Measurements from ENCODE around the gene PRRX1.

Gene PRRX1

GRCh38 chr1:170663404-170664092 is 383 bp upstream of the PRRX1 start:
- TF ChIP-seq CTCF (IDR thresholded peaks at IDR 0.05; ENCODE audit: extremely low read depth, insufficient read depth, missing control alignments): no peak
- in situ Hi-C loops (cut with MboI; ENCODE audit: low pct_unique_long_range_greater_than_20kb, low sequenced_read_pairs, unreplicated experiment): no loop called here
- no peak for DNase-seq (ENCODE audit: low spot score)

GRCh38 chr1:170664828-170665612 is 1.1 kb downstream of the PRRX1 start:
- no peak for DNase-seq (ENCODE audit: low spot score)
- in situ Hi-C loops (cut with MboI; ENCODE audit: low pct_unique_long_range_greater_than_20kb, low sequenced_read_pairs, unreplicated experiment): no loop called here
- TF ChIP-seq CTCF (IDR thresholded peaks at IDR 0.05; ENCODE audit: extremely low read depth, insufficient read depth, missing control alignments): no peak

- in situ Hi-C loops (cut with MboI; ENCODE audit: low pct_unique_long_range_greater_than_20kb, low sequenced_read_pairs, unreplicated experiment): no loop called here
- DNase-seq (ENCODE audit: low spot score): no peak
- TF ChIP-seq CTCF (IDR thresholded peaks at IDR 0.05; ENCODE audit: extremely low read depth, insufficient read depth, missing control alignments): no peak
Observed at GRCh38 chr1:170665629-170666028, 1.7 kb downstream of the PRRX1 start.

- no peak for TF ChIP-seq CTCF (IDR thresholded peaks at IDR 0.05; ENCODE audit: extremely low read depth, insufficient read depth, missing control alignments)
- DNase-seq (ENCODE audit: low spot score): no peak
- in situ Hi-C loops (cut with MboI; ENCODE audit: low pct_unique_long_range_greater_than_20kb, low sequenced_read_pairs, unreplicated experiment): no loop called here
Observed at GRCh38 chr1:170666541-170667254, 2.8 kb downstream of the PRRX1 start.

GRCh38 chr1:170668209-170669106 is 4.5 kb downstream of the PRRX1 start:
- DNase-seq (ENCODE audit: low spot score): no peak
- in situ Hi-C loops (cut with MboI; ENCODE audit: low pct_unique_long_range_greater_than_20kb, low sequenced_read_pairs, unreplicated experiment): no loop called here
- TF ChIP-seq CTCF (IDR thresholded peaks at IDR 0.05; ENCODE audit: extremely low read depth, insufficient read depth, missing control alignments): no peak

GRCh38 chr1:170669107-170669445 is 5.1 kb downstream of the PRRX1 start:
- TF ChIP-seq CTCF (IDR thresholded peaks at IDR 0.05; ENCODE audit: extremely low read depth, insufficient read depth, missing control alignments): no peak
- in situ Hi-C loops (cut with MboI; ENCODE audit: low pct_unique_long_range_greater_than_20kb, low sequenced_read_pairs, unreplicated experiment): no loop called here
- DNase-seq (ENCODE audit: low spot score): no peak

Data from GM13977 (cell line).